ENCODE results near the gene SHISA5. TPM values are rescaled to one million over a fixed set of nuclear protein-coding genes. Genes with fewer than 3 reads are reported as not detected.

SHISA5 gene
- total RNA-seq, 1 experiment from 2014 or later = 174 TPM

GRCh38 chr3:48492461-48493202, 11.3 kb downstream of the SHISA5 start:
- no peaks in the 10 kb centered on the region for H3K4me1 ChIP-seq (ENCODE audit: insufficient read depth, low read length)
- H3K23ac ChIP-seq (ENCODE audit: insufficient read length, low read depth, low read length) = no peak overlapping the region
- H2BK120ac ChIP-seq (ENCODE audit: low read depth, low read length, poor library complexity, severe bottlenecking) = no peak overlapping the region
- H2AK5ac ChIP-seq (ENCODE audit: insufficient read length, low read length) = no peak overlapping the region
- H3K79me1 ChIP-seq (ENCODE audit: insufficient read depth, low read depth, low read length, poor library complexity, severe bottlenecking) = no peaks in the 10 kb centered on the region
- no peak overlapping the region for H3K4me3 Mint-ChIP-seq
- H4K20me1 ChIP-seq (ENCODE audit: control insufficient read depth, insufficient read depth, insufficient read length) = no peaks in the 10 kb centered on the region
- peak overlapping the region in 1 of 3 experiments; percentile 55; a peak in 1 of 7 replicates for H3K27ac Mint-ChIP-seq
- no peak overlapping the region for H4K5ac ChIP-seq (ENCODE audit: insufficient read length, low read depth, low read length)
- no peak overlapping the region for H3K27ac ChIP-seq (ENCODE audit: insufficient read length, low read depth, low read length)
- no peak for DNase-seq
- no peak overlapping the region for H3K56ac ChIP-seq (ENCODE audit: insufficient read length, low read depth, low read length)
- H2BK15ac ChIP-seq (ENCODE audit: low read depth, low read length) = no peak overlapping the region
- H3T11ph ChIP-seq (ENCODE audit: low read length) = no peak overlapping the region
- H3K9me3 ChIP-seq (ENCODE audit: control insufficient read depth, low read depth, low read length) = no peaks in the 10 kb centered on the region
- no peak overlapping the region for H3K9ac ChIP-seq (ENCODE audit: extremely low read depth, insufficient read length, low read length)
- H3K4ac ChIP-seq (ENCODE audit: low read depth, low read length) = no peak overlapping the region
- H2BK5ac ChIP-seq (ENCODE audit: insufficient read length, low read length) = no peak overlapping the region
- H2BK12ac ChIP-seq (ENCODE audit: insufficient read length, low read depth, low read length) = no peak overlapping the region
- no peaks in the 10 kb centered on the region for H3K27me3 Mint-ChIP-seq (ENCODE audit: low read depth)
- no peaks in the 10 kb centered on the region for H3K23me2 ChIP-seq (ENCODE audit: insufficient read length, low read depth, low read length, poor library complexity, severe bottlenecking)
- no peaks in the 10 kb centered on the region for H3K79me2 ChIP-seq (ENCODE audit: insufficient read depth, low read length)
- peaks cover 14% of the 10 kb centered on the region in 2 experiments for H3K4me1 Mint-ChIP-seq
- no peak overlapping the region for H4K8ac ChIP-seq (replicated peaks; ENCODE audit: insufficient read length, low read depth, low read length)
- no peak overlapping the region for H2AFZ ChIP-seq (ENCODE audit: low read length)
- no CpG with 5 or more reads among the region's 7 CpGs for WGBS (ENCODE audit: extremely low coverage, insufficient read length, low lambda C conversion rate)
- no peak overlapping the region for H3K18ac ChIP-seq (ENCODE audit: insufficient read length, low read depth, low read length)
- H2BK20ac ChIP-seq (ENCODE audit: low read depth, low read length, poor library complexity, severe bottlenecking) = no peak overlapping the region
- H3K27me3 ChIP-seq (ENCODE audit: insufficient read depth, low read length) = no peaks in the 10 kb centered on the region
- peaks cover 0 to under 1% of the 10 kb centered on the region in 2 experiments; a peak in 1 of 5 replicates for H3K9me3 Mint-ChIP-seq
- H3K14ac ChIP-seq (ENCODE audit: insufficient read depth, low read length) = no peak overlapping the region
- H3K36me3 Mint-ChIP-seq (ENCODE audit: insufficient read depth in 1 of 3, low read depth in 3 of 3) = peaks cover 6 to 39% (median 23%) of the 10 kb centered on the region in 3 experiments
- TF ChIP-seq CTCF (conservative IDR thresholded peaks at IDR 0.05) = no peak
- H4K91ac ChIP-seq (ENCODE audit: insufficient read length, low read depth, low read length) = no peak overlapping the region
- no peak overlapping the region for H3K4me2 ChIP-seq (ENCODE audit: insufficient read depth, insufficient read length, low read length)

Measured in H9 (cell line).